Hematopoietic multipotent progenitor cell treated with erythropoietin and hydrocortisone succinate and interleukin-3 and kit ligand, for 4 days (in vitro differentiated cells): ENCODE data around the gene GALNT9.
"Not testable (repeated sequence)": the region's sequence is repeated elsewhere in the genome, so short reads cannot be mapped to it uniquely, and the experiment has no call there.

Experiments
- DNase-seq: peaks from one replicate; pipeline ENCODE4 v3.0.0-alpha.2; 2015

The GALNT9 gene

DNA sequence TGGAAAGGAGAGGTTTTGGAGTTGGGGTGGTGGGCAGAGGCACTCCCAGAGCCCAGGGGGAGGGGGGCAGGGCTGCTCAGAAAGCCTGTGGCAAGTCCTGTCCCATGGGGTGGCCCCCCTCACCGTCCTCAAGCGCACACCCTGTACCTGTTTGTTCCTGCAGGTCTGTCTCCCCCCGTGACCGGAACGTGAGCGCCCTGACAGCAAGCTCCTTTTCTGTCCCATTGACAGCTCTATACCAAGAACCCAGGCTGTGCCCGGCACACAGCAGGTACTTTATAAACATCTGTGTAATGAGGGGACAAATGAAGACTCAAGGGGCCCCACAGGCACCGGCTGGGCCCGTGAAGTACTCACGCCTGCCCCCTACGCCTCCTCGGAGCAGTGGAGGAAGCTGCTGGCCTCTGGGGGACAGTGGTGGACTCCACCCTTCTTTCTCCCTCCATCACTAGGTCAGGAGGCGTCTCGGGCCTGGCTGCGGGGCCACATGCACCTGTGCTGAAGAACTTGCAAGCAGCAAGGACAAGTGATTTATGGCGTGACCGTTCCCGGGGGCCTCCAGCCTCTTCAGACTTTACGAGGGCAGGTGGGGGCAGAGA lies 65.8 kb downstream of the GALNT9 start:
- no peak for DNase-seq

DNA sequence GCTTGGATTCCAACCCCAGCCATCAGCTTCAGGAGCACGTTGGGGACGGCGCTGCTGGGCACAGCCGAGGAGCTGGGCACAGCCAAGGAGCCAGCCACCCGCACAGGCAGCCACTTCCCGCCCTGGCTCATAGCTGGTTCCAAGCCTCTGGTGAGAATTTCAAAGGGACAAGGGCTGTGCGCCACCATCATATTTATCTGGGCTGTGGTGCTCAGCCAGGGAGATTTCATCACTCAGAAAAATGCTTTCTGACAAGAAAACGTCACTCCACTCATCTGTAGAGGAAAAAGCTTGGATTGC lies 66.4 kb downstream of the GALNT9 start:
- no peak for DNase-seq

DNA sequence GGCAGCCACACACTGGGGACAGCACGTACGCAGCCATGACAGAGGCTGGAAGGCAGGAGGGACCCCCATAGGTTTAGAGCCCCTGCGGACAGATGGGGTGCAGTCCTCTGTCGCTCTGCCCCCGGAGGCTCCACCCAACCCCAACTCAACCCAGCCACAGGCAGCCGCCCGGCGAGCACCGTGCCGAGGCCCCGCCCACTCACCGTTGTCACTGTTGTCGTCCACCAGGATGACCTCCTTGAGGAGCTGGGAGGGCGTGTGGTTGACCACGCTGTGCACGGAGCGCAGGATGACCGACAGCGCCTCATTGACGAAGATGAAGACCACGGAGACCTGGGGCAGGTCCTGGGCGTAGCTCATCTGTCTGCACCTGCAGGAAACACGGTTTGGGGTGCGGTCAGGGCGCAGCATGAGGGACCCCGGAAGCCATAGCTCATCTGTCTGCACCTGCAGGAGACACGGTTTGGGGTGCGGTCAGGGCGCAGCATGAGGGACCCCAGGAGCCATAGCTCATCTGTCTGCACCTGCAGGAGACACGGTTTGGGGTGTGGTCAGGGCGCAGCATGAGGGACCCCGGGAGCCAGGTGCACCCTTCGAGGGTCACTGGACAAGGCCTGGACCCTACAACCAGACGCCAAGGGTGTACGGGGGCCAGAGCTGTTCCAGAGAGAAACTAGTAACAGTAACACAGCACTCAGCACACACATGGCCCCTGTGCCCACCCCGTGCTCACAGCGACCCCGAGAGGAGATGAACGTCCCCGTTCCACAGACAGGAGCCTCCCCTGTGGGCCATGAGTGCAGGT lies 66.9 kb downstream of the GALNT9 start:
- no peak for DNase-seq

DNA sequence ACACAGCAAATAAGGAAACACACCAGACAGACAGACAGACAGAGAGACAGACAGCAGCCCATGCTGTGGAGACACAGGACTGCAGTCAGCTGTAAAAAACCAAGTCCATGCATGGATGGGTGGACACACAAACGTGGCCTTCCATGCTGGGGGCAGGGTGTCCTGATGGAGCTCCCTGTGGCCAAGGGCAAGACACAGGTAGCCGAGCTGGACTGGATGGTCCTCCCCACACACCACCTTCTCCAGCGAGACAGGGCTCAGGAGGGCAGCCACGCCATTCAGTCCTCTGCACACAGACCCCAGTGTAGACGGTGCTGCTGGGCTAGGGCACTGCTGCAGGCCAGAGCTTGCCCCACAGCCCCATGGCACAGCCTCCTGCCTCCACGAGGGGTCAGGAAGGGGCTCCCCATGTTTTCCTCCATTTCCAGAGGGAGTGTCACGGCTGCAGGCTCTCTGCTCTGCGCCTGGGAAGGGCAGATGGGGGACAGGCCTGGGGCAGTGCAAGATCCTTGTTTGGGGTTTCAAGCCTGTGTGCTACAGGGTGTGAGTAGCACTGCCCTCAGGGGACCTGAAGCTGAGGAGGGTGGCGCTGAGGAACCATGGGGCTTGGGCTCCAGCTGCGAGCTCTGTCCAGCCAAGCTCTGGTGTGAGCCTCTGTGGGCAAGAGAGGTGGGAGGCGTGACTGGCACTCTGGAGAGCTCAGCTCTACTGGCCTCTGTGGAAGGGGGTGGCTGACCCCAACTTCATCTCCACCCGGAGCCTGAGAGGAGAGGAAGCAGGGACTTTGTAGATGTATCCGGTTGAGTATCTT lies 67.9 kb downstream of the GALNT9 start:
- DNase-seq: no peak

DNA sequence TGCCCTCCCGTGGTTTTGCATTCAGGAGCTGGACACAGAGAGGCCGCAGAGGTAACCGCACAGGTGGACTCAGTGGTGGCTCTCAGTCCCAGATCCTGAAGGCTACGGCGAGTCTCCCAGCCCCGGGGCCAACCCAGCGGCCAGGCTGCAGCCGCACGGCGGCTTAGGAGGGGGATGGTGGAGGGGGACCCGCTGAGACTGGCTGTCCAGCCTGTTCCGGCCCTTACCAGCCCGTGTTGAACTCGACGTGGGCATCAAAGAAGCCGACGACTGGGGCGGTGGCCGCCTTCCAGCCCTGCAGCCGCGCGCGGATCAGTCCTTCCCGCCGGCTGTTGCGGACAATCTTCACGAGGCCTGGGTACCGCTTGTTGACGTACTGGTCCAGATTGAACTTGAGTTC lies 68.7 kb downstream of the GALNT9 start:
- DNase-seq: no peak

DNA sequence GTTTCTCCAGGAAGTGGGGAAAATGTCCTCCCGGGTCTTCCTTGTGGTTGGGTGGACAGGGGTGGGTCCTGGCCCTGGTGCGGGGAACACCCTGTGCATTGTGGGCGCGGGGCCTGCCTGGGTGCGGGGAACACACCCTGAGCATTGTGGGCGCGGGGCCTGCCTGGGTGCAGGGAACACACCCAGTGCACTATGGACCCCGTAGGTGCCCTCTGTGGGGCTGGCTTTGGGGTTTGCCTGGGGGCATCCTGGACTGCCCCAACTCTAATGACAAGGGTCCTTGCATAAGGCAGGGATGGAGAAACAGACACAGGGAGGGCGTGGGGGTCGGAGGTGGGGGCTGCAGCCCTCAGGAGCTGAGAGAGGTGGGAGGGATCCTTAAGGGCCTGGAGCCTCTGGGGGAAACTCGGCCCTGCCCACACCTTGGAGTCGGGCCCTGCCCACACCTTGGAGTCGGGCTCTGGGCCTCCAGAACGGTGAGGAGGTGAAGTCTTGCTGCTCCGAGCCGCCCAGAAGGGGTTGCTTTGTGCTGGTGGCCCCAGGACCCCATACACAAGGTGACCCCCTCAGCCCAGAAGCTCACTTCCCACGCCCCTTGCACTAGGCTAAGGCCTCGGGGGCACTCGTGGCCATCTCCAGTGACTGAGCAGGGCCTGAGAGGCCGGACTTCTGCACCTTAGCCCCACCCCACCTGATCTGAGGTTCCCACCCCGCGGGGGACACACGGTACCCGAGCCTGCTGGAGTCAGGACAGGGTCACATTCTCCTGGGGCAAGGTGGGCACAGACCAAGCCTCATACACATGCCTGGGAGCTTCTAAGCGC lies 69.3 kb downstream of the GALNT9 start:
- DNase-seq: no peak

DNA sequence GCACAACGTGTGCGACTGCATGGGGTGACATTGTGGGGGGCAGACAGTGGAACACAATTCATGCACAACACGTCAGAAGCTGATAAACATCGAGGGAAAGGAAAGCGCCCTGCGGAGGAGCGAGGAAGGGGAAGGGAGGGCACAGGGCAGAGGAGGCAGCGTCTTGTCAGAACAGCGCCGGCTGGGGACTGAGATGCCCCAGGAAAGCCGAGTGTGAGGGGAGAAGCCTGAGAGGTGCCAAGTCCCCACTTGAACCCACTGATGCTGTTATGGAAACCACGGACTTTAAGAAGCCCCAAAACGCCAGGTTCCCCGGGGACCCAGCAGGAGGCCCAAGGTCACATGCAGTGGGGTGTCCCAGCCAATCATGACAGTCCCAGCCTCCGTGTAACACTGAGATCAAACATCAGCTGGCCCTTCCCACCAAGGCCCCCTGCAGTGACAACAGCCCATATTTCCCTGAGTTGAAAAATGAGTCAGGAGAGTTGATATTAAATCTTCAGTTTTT lies 70.0 kb downstream of the GALNT9 start:
- no peak for DNase-seq

DNA sequence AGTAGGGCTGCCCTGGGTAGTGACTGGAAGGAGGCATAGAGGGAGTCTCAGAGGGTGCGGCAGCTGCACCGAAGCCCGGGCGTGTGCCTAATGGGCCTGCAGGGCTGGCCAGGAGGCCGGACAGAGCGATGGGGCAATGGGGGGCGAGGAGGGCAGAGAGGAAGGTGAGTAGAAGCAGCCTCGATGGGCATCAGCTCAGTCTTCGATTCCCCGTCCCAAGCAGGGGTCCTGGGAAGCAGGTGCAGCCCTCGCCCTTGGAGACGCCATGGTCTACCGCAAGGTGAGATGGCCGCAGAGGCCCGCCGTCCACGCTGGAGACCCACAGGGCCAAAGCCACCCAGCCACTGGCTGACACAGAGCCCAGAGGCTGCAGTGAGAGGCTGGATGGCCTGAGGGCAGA lies 70.8 kb downstream of the GALNT9 start:
- no peak for DNase-seq

DNA sequence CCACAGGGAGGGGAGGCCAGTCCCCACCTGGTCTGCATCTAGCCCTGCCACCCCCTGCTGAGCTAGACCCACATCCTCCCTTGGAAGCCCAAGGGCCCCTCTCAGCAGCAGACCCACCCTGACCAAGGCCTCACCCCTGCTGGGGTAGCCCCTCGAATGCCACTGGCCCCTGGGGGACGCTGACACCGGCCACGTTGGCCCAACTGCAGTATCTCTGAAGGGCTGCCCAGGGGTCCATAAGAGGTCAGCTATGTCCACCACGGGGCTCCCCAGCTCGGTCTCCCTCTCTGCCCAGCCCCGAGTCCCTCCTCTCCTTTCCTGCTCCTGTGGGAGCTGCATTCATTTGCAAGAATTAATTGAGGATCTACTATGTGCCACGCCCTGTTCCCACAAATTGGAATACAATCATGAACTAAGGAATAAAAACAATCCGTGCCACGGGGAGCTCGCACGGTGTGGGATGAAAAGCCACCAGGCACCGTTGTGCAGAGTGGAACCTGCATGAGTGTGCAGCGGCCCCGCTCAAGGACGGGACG lies 71.4 kb downstream of the GALNT9 start:
- no peak for DNase-seq

DNA sequence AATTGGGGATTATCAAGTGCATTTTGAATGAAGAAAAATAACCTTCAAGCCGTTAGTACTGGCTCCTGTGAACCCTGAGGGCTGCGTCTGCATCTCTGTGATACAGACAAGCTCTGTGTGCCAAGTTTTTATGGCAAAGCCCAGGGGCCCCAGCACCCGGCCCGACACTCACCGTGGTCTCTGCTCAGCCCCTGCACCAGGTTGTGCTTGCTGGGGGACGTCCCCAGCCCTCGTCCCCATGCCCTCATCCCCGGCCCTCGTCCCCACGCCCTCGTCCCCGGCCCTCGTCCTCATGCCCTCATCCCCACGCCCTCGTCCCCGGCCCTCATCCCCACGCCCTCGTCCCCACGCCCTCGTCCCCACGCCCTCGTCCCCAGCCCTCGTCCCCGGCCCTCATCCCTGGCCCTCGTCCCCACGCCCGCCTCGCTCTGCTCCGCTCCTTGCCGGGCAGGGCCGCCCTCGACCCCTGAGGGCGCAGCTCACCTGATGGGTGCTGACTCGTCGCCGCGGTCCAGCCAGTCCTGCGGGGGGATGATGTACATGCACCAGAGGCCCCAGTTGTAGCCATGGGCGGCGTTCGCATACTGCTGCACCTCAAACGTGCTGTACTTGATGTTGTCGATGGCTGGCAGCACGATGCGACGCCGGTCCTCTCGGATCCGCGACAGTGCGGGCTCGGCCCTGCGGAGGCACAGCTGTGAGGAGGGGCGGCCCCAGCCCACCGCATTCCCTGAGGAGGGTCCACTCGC lies 72.0 kb downstream of the GALNT9 start:
- DNase-seq: no peak

DNA sequence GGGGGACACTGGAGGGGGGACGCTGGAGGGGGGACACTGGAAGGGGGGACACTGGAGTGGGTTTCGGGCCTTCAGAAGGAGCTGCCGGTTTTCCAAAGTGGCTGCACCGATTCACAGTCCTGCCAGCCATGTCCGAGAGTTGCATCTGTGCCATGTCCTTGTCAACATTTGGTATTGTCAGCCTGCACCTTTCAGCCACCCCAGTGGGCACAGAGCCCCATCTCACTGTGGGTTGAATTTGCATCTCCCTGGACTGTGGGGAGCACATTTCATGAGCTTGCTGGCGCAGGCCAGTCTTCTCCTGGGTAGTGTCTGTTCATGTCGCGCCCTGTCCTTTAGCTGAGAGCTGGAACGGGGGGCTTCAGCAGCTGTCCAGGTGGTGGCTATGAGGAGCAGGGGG lies 72.7 kb downstream of the GALNT9 start:
- DNase-seq: no peak

DNA sequence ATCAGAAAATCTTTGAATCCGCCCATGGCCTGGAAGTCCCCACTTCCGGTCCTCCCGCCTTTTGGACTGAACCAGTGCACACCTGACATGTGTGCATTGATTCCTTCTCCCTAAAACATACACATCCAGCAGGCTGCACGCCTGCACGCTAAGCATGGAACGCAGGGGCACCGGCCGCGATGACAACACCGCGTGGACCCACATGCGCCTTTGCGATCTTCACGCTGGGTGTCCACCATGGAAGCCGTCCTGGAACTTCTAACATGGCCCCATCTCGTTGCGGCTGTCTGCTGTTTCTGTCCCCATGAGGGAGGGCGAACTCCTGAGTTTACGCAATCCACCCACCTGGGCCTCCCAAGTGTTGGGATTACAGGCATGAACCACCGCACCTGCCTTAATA lies 73.7 kb downstream of the GALNT9 start:
- no peak for DNase-seq

DNA sequence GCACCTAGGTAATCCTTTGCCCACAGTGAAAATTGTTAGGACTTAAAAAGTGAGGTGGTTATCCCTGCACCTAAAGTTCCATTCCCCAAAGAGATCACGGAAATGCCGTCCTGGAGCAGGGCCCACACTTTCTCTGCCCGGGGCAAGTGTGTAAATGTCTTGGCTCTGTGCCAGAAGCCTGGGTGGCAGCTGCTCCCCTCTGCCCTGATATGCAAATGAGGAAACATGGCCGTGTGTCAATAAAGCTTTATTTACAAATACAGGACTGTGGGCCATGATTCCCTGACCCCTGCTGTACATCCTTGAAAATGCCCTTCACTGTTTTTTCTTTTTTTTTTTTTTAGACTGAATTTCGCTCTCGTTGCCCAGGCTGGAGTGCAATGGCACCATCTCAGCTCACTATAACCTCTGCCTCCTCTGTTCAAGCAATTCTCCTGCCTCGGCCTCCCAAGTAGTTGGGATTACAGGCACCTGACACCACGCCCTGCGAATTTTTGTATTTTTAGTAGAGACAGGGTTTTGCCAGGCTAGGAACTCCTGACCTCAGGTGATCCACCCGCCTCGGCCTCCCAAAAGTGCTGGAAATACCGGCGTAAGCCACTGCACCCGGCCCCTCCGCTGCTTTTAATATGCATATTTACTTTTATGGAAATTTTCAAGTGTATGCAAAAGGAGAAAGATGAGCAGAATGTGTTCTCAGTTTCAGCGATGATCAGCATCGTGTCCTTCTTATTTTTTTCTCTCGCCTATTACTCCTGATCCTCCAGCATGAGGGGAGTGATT lies 75.5 kb downstream of the GALNT9 start:
- no peak for DNase-seq

DNA sequence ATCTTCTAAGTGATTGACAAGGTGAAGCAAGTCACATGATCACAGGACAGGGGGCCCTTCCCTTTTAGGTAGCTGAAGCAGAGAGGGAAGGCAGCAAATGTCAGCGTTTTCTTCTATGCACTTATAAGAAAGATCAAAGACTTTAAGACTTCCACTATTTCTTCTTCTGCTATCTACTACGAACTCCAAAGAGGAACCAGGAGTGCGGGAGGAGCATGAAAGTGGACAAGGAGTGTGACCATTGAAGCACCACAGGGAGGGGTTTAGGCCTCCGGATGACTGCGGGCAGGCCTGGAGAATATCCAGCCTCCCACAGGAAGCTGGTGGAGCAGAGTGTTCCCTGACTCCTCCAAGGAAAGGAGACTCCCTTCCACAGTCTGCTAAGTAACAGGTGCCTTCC lies 76.4 kb downstream of the GALNT9 start:
- not testable (repeated sequence) for DNase-seq

DNA sequence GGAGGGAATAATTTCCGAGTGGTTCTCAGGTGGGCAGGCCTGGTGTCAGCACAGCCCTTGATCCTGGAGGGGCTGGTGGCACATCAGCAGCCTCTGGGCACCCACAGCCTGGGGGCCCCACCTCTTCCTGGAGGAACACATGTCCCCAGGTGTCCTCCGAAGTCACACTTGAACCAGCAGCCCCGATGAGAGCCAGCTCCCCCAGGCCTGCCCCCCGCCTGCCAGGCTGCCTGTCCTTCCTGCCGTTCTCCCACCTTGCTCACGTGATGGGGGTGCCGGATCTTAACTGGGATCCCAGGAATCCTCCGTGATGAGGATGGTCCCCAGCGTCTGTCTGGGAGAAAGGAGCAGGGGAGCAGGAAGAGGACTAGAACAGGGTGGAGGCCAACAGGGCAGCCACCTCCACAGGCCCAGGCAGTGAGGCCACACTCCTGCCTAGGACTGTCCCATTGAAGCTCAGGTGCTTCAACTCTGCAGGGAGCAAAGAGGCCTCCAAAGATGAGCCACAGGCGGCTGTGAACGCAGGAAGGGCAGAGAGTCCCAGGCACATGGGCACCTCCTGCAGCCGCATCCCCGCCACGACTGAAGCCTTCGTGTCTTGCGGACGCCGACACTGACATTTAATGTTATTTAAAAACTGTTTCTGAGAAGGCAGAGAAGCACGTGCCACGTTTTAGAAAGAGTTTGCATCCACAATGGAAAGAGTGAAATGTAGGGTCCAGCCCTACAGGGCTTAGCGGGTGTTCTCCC lies 77.5 kb downstream of the GALNT9 start:
- no peak for DNase-seq

DNA sequence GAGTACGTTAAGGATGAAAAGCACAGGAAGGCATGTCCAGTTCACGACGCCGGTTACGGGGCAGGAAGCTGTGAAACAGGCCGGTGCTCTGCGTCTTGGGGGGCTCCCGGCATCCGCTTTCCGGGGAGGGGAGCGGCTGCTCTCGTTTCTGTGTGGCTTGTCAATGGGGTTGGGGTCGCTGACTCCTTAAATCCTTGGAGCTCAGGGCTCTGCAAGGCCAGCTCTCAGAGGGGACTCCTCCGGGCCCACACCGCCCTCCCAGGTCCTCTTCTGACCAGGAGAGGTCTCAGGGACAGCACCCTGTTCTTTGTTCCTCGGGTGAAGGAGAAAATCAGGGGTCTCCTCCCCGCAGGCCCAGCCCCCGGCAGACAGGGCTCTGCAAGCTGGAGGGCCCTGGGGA lies 78.1 kb downstream of the GALNT9 start:
- no peak for DNase-seq

DNA sequence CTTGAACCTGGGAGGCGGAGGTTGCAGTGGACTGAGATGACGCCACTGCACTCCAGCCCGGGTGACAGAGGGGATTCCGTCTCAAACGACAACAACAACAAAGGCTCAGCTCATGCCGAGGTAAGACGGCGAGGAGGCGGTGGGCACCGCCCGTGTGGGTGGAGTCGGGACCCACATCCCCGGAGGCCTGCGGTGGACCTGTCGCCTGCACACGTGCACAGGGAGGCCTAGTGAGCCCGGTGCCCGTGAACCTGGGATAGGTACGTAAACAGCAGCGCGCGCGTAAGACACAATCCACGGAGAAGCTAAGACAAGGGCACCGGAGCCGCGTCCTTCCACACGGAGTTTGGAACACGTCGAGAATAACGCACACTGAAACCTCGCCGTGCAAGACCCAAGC lies 78.7 kb downstream of the GALNT9 start:
- no peak for DNase-seq

DNA sequence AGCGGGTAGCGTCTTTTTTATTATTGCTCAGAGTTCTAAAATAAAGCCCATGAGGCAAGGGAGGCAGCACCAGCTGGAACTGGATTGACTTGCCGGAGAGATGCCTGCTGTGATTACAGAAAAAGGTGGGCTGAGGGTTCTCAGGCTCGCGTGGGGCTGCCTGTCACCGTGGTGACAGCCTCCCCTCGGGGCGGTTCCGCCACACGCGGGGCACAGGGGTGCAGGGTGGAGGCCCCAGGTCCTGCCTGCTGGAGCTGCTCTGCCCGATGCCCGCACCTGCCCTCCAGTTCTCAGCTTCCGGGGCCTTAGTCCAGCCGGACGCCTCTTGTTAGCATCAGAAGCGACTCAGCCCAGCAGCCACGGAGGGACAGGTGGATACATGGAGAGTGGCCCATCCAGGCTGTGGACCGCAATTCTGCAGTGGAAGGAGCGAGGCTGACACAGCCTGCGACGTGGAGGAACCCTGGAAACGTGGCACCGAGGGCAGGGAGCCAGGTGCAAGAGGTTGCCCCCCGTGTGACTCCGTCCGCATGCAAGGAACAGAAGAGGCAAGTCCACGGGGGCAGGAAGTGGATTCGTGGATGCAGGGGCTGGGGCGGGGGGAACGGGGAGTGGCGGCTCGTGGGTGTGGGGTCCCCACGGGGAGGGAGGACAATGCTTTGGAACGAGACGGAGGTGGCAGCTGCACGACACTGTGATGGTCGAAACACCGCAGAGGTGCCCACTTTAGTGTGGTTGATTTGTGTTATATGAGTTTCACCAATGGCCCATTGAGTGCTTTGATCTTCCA lies 79.5 kb downstream of the GALNT9 start:
- DNase-seq: no peak

DNA sequence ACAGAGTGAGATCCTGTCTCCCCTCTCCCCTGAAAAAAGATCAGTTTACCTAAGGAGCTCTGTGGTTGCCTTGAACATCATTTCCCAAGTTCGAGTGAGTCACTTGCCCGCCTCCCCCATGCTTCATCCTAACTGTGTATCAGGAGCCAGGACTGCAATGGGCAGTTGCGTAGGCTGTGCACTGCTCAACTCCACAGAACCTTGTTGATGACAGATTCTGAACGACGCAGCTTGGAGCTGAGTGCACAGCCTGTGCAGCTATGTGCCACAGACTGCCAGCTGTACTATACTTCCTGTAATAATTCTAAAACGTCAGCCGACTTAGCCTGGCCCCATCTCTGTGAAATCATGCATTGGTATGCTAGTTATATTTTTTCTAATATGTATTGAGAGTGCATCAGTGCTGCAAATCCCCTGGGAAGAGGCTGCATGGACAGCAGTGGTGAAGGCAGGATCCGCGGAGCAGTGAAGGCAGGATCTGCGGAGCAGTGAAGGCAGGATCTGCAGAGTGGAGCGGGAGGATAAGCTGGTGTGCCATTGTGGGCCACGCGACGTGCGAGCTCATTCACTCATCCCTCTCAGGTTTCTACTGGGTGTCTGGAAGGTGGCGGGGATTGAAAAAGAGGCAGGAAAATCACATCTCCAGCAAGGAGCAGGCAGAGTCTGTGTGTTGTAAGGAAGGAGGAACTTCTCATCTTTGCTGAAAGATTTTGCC lies 80.8 kb downstream of the GALNT9 start:
- DNase-seq: peak; percentile 35
